BLaER1 (cell line): ENCODE data around the gene BRD3.

ENCODE experiments used
- H3K27ac ChIP-seq: shearing (Covaris generic); formaldehyde crosslinking; 2 replicates; pipeline ENCODE4 v1.8.1; 2022
- H3K27me3 ChIP-seq: shearing (Covaris generic); formaldehyde crosslinking; 2 replicates; pipeline ENCODE4 v1.8.1; 2022
- H3K36me3 ChIP-seq: shearing (Covaris generic); formaldehyde crosslinking; 2 replicates; pipeline ENCODE4 v1.8.1; 2022
- H3K4me1 ChIP-seq: shearing (Covaris generic); formaldehyde crosslinking; 2 replicates; pipeline ENCODE4 v1.8.1; 2022
- H3K4me2 ChIP-seq: shearing (Covaris generic); formaldehyde crosslinking; 2 replicates; pipeline ENCODE4 v1.8.1; 2022
- H3K4me3 ChIP-seq: shearing (Covaris generic); formaldehyde crosslinking; 2 replicates; pipeline ENCODE4 v1.8.1; 2022
- H3K9ac ChIP-seq: shearing (Covaris generic); formaldehyde crosslinking; 2 replicates; pipeline ENCODE4 v1.8.1; 2022
- H3K9me3 ChIP-seq: shearing (Covaris generic); formaldehyde crosslinking; 2 replicates; pipeline ENCODE4 v1.8.1; 2022
- H4K20me1 ChIP-seq: shearing (Covaris generic); formaldehyde crosslinking; 2 replicates; pipeline ENCODE4 v1.8.1; 2022
- Cebpa-rat ChIP-seq: shearing (Covaris generic); IDR thresholded peaks from 2 replicates; pipeline ENCODE4 v1.8.1; 2022

Gene BRD3

DNA sequence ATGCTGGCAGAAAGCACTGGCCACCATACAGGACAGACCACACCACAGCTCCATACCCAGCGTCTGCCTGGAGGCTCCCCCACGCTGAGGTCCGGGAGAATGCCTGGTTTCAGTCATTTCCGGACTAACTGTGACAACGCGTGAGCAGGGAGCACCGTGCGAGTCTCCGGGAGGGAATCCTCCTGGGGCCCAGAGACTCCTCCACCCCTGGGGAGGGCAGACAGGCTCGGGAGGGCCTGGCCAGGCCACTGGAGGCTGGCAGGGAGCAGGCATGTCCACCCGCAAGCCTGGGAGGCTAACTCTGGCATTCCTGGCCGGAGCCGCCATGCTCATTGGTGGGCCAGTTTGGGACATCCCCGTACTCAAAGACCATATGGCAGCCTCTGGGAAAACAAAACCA, 36.0 kb downstream of the BRD3 start:
- no peak overlapping the region for H3K4me2 ChIP-seq
- no peaks in the 10 kb centered on the region for H3K27me3 ChIP-seq
- H3K4me1 ChIP-seq = peaks cover 11% of the 10 kb centered on the region
- no peaks in the 10 kb centered on the region for H3K9me3 ChIP-seq
- TF ChIP-seq Cebpa-rat = no peak
- peaks cover 82% of the 10 kb centered on the region for H4K20me1 ChIP-seq
- peaks cover 94% of the 10 kb centered on the region for H3K36me3 ChIP-seq
- no peak overlapping the region for H3K27ac ChIP-seq
- H3K4me3 ChIP-seq = no peak overlapping the region
- H3K9ac ChIP-seq = no peak overlapping the region

- H3K27me3 ChIP-seq = no peaks in the 10 kb centered on the region
- TF ChIP-seq Cebpa-rat = no peak
- no peaks in the 10 kb centered on the region for H3K9me3 ChIP-seq
- no peak overlapping the region for H3K4me3 ChIP-seq
- peaks cover 20% of the 10 kb centered on the region for H3K4me1 ChIP-seq
- H3K27ac ChIP-seq = no peak overlapping the region
- H3K36me3 ChIP-seq = peaks cover 92% of the 10 kb centered on the region
- H3K4me2 ChIP-seq = no peak overlapping the region
- H4K20me1 ChIP-seq = peaks cover 82% of the 10 kb centered on the region
- H3K9ac ChIP-seq = no peak overlapping the region; the same call in 1 of the 2 replicates
Measured at GRCh38 chr9:134030821-134031470, 36.9 kb downstream of the BRD3 start.

GRCh38 chr9:134029248-134030226, 38.3 kb downstream of the BRD3 start:
- no peak for TF ChIP-seq Cebpa-rat
- no peak overlapping the region for H3K9ac ChIP-seq
- peaks cover 24% of the 10 kb centered on the region for H3K4me1 ChIP-seq
- H3K27me3 ChIP-seq = no peaks in the 10 kb centered on the region
- no peak overlapping the region for H3K4me3 ChIP-seq
- H3K36me3 ChIP-seq = peaks cover 78% of the 10 kb centered on the region
- H3K27ac ChIP-seq = no peak overlapping the region
- no peaks in the 10 kb centered on the region for H3K9me3 ChIP-seq
- no peak overlapping the region for H3K4me2 ChIP-seq
- peaks cover 71% of the 10 kb centered on the region for H4K20me1 ChIP-seq

- Histone ChIP-seq H3K4me3 (no peak overlapping the region), H3K4me1 (peaks cover 29% of the 10 kb centered on the region), H3K27ac (no peak overlapping the region), H3K9me3 (no peaks in the 10 kb centered on the region), H3K9ac (no peak overlapping the region), H4K20me1 (peaks cover 64% of the 10 kb centered on the region), H3K36me3 (peaks cover 70% of the 10 kb centered on the region), H3K27me3 (no peaks in the 10 kb centered on the region), H3K4me2 (no peak overlapping the region)
- no peak for TF ChIP-seq Cebpa-rat
Measured at GRCh38 chr9:134028575-134029247, 39.1 kb downstream of the BRD3 start.

GRCh38 chr9:134028076-134028475, 39.8 kb downstream of the BRD3 start:
- Histone ChIP-seq H3K27me3 (no peaks in the 10 kb centered on the region), H3K36me3 (peaks cover 64% of the 10 kb centered on the region), H3K4me3 (no peak overlapping the region), H3K9ac (no peak overlapping the region), H3K4me1 (peaks cover 29% of the 10 kb centered on the region), H4K20me1 (peaks cover 60% of the 10 kb centered on the region), H3K4me2 (no peak overlapping the region), H3K9me3 (no peaks in the 10 kb centered on the region), H3K27ac (no peak overlapping the region)
- no peak for TF ChIP-seq Cebpa-rat

DNA sequence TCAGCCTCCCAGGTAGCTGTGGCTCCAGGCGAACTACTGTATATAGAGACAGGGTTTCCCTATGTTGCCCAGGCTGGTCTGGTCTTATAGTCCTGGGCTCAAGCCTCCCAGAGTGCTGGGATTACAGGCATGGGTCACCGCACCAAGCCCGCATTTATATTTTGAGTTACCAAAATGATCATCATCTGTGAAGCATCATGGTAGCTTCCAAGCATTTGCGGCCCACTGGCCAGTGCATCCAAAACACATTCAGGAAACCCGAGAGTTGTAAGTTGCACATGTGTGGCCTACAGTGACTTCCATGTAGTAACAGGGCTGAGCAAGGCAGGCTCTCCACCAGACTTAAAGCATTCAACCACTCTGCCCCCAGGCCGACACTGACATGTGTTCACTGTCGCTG, 40.3 kb downstream of the BRD3 start:
- peaks cover 59% of the 10 kb centered on the region for H4K20me1 ChIP-seq
- no peaks in the 10 kb centered on the region for H3K9me3 ChIP-seq
- no peaks in the 10 kb centered on the region for H3K27me3 ChIP-seq
- H3K4me1 ChIP-seq = peaks cover 29% of the 10 kb centered on the region
- no peak for TF ChIP-seq Cebpa-rat
- no peak overlapping the region for H3K4me3 ChIP-seq
- no peak overlapping the region for H3K27ac ChIP-seq
- no peak overlapping the region for H3K9ac ChIP-seq
- no peak overlapping the region for H3K4me2 ChIP-seq
- peaks cover 59% of the 10 kb centered on the region for H3K36me3 ChIP-seq

GRCh38 chr9:134026981-134027380, 40.8 kb downstream of the BRD3 start:
- TF ChIP-seq Cebpa-rat = no peak
- Histone ChIP-seq H3K36me3 (peaks cover 54% of the 10 kb centered on the region), H3K9ac (no peak overlapping the region), H4K20me1 (peaks cover 56% of the 10 kb centered on the region), H3K4me3 (no peak overlapping the region), H3K27me3 (no peaks in the 10 kb centered on the region), H3K4me2 (no peak overlapping the region), H3K9me3 (no peaks in the 10 kb centered on the region), H3K27ac (no peak overlapping the region), H3K4me1 (peaks cover 29% of the 10 kb centered on the region)

GRCh38 chr9:134026581-134026980, 41.2 kb downstream of the BRD3 start:
- H3K4me3 ChIP-seq = peak overlapping the region; percentile 76
- TF ChIP-seq Cebpa-rat = no peak
- peaks cover 29% of the 10 kb centered on the region for H3K4me1 ChIP-seq
- H3K9me3 ChIP-seq = no peaks in the 10 kb centered on the region
- H3K36me3 ChIP-seq = peaks cover 50% of the 10 kb centered on the region
- peak overlapping the region; percentile 93 for H3K4me2 ChIP-seq
- peaks cover 52% of the 10 kb centered on the region for H4K20me1 ChIP-seq
- no peak overlapping the region for H3K27ac ChIP-seq
- H3K27me3 ChIP-seq = no peaks in the 10 kb centered on the region
- H3K9ac ChIP-seq = peak overlapping the region; percentile 72; the same call in 1 of the 2 replicates

DNA sequence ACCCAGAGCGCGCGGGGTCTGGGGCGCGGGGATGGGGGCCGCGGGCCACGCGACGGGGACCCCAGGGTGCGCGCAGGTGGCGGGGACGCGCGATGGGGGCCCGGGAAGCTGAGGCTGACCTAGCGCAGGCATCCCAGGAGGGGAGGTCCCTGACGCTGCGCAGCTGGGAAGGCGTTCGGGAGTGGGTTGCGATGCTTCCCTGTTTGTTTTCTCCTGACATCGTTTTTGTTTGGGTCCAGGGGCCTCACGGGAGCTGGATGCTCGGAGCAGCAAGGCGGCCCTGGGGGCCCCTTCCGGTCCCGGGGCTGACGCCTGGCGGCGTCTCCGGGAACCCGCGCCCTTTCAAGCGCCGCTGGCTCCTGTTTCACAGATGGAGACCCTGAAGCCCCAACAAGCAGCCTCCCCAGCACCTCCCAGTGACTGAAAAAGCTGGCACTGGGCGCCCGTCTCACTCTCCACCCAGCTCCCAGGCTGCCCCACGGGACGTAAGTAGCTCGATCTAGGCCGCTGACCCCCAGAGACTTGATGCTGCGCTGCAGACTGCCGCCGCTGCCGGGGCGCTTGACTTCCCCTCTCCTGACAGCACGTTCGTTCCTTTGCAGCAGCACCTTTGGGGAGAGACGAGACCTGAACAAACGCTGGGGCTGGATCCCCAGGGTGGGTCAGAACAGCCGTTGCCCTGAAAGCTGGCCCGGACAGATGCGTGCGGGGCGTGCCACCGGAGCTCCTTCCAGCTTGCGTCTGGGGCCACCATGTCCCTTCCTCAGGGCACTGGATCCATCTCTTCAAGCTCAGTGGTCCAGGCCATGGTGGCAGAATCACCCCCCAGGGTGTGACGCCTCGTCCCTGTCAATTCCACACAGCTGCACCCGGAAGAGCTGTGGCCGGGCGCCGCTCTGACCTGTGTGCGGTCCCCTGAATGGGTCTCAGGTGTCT, 42.0 kb downstream of the BRD3 start:
- peaks cover 29% of the 10 kb centered on the region for H3K4me1 ChIP-seq
- H3K9me3 ChIP-seq = no peaks in the 10 kb centered on the region
- H3K36me3 ChIP-seq = peaks cover 43% of the 10 kb centered on the region
- no peaks in the 10 kb centered on the region for H3K27me3 ChIP-seq
- TF ChIP-seq Cebpa-rat = no peak
- H4K20me1 ChIP-seq = peaks cover 46% of the 10 kb centered on the region
- H3K27ac ChIP-seq = peak overlapping the region; percentile 23
- H3K4me2 ChIP-seq = peak overlapping the region; percentile 93
- peak overlapping the region; percentile 72 for H3K9ac ChIP-seq
- H3K4me3 ChIP-seq = peak overlapping the region; percentile 76
